SU-DHL-6 (cell line): ENCODE measurements around the gene CDH22.

ENCODE experiments used
- CTCF ChIP-seq: fragments of 200-600 bp; sonication (generic); IDR thresholded peaks from one replicate; pipeline ENCODE4 v1.5.1; 2017; ENCODE audit warnings: antibody characterized with exemption, mild to moderate bottlenecking, low read length, moderate library complexity; ENCODE audit not compliant: insufficient read depth, poor library complexity, severe bottlenecking
- EZH2phosphoT487 ChIP-seq: fragments of 200-600 bp; sonication (generic), shearing (Covaris generic); conservative IDR thresholded peaks from 2 replicates; pipeline ENCODE4 v1.6.1; 2018; ENCODE audit warnings: mild to moderate bottlenecking, antibody characterized with exemption, low read length, moderate library complexity, mixed read lengths

GRCh38 chr20:46322641-46323040, 14.3 kb upstream of the CDH22 start:
- no peak for TF ChIP-seq CTCF
- no peak for TF ChIP-seq EZH2phosphoT487
